Measurements from ENCODE around the gene ZFP36L1.

DNA sequence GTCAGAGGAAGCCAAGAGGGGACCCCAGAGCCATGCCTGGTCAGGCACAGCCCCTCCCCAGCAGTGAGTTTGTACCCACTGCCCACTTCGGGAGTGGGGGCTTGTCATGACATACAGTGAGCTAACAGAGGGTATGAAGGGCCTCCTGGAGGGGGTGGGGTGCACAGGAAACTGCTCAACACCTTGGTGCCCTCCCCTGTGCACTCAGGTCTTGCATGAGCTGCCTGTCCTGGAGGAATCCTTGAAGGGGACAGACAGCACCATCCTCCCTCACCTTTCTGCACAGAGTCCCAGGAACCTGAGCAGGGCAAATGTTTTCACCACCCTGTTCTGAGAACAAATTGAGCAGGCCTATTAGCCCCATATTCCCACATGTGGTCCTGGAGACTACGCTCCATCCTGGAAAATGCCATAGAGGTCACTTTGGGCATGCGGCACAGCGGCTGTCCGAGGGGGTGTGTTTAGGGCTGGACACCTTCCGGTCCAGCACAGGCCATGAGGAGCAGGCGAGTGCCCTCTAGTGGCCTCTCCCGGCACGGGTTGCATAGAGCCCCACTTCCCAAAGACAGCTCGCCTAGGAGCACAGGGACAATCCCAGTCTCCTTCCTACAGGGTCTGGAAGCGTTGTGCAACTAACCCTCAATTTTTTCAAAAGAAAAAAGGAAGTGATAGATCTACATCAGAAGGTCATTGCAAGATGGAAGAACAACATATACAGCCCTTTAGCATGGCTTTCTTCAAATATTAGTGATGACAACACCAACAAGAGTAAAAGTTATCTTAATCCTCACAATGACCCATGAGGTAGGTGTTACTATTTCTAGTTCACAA lies 31.9 kb upstream of the ZFP36L1 start:
- TF ChIP-seq, protein P1, sequence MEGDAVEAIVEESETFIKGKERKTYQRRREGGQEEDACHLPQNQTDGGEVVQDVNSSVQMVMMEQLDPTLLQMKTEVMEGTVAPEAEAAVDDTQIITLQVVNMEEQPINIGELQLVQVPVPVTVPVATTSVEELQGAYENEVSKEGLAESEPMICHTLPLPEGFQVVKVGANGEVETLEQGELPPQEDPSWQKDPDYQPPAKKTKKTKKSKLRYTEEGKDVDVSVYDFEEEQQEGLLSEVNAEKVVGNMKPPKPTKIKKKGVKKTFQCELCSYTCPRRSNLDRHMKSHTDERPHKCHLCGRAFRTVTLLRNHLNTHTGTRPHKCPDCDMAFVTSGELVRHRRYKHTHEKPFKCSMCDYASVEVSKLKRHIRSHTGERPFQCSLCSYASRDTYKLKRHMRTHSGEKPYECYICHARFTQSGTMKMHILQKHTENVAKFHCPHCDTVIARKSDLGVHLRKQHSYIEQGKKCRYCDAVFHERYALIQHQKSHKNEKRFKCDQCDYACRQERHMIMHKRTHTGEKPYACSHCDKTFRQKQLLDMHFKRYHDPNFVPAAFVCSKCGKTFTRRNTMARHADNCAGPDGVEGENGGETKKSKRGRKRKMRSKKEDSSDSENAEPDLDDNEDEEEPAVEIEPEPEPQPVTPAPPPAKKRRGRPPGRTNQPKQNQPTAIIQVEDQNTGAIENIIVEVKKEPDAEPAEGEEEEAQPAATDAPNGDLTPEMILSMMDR (conservative IDR thresholded peaks at IDR 0.05; ENCODE audit: low read depth, low read length) = peak; percentile 96
- no peak for TF ChIP-seq EZH2 (IDR thresholded peaks at IDR 0.05; ENCODE audit: borderline replicate concordance, low read depth, low read length, poor library complexity, severe bottlenecking)
